ENCODE measurements around the gene GRK2.
A peak's percentile ranks its signal among the peaks of the same experiment; 100 is the strongest.

The GRK2 gene

DNA sequence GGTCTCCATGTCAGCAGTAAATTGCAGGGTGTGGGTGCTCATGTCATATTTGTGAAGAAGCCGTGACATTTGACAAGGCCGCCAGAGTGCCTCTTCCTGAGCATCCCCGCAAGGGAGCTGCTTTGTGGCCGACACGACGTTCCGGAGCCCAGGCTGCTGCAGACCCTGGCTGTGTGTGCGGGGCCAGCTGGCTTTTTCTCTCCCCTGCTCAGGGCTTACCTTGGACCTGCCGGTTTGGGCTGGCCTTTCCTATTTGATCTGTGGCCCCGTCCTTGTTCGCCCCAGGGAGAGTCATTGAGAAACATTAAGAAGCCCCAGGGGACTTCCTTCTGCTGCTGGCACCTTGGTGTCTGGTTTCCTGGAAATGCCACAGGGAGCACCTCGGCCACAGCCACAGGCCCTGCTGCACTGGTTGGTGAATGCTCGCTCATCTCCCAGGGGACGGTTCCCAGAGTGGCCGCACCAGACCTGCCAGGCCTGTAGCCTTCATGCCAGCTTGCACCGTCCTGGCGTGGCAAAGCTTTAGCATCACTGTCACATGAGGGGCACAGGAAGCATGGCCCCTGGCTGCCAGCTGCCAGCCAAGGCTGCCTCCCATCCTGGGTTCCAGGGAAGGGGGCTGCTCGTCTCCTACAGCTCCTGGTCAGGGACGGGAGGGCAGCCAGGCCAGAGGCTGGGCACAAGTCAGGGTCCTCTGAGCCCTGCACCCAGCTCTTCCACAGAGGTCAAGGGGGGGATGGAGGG is 5.4 kb downstream of the GRK2 start:
- peak; percentile 22 for DNase-seq

GRCh38 chr11:67272327-67273259 is 6.3 kb downstream of the GRK2 start:
- peak; percentile 17 for DNase-seq

- DNase-seq: peak; percentile 20
Measured at GRCh38 chr11:67273260-67273990, 7.2 kb downstream of the GRK2 start.

- peak; percentile 35 for DNase-seq
Measured at GRCh38 chr11:67274768-67275605, 8.7 kb downstream of the GRK2 start.

DNA sequence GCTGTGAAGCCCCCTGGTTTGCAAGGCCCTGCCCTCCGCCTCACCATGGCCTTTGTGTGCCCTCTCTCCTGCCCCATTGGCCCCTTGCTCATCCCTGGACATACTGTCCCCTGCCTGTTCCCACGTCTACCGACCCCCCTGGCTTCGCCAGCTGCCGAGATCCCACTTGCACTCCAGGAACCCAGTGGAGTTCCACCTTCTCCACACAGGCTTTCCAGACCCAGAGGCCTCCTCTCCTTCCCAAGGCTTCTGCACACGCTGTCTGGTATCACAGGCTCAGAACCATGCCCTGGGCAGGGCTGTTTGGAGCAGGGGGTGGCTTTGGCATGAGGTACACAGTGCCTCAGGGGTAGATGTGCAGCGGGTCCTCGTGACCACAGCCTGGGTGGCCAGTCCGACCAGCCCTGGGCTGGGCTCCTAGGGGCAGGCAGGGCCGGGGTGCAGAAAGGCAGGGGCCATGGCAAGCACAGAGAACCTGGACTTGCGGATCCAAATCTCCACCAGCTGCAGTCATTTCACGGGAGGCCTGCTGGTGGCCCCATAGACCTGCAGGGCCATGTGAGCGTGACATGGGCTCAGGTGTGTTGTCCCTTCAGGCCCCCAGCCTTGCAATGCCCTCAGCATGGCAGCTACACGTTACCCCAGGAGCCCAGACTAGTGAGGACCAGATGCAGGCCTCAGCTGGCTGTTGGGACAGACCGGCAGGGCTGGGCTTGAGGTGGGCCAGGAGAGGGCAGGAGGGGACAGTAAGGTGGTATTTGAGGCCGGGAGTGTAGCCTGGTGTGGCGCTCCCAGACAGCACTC is 9.5 kb downstream of the GRK2 start:
- peak; percentile 18 for DNase-seq

DNA sequence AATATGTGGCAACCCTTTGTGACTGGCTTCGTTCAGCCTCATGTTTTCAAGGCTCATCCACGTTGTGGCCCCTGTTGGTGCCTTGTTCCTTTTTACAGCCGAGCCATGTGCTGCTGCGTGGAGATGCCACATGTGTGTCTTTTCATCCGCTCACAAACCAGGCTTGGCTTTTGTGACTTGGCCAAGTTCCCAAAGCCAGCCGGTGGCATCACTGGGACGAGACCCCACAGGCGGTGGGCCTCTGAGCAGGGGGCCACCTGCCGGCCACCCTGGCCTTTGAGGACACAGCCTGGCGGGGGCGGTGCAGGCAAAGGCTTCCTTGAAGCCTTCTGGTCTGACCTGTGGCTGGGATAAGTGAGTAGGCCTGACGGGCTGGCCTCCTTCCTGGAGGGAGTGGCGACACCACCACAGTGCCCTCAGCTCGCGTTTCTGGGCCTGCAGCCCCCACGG is 10.5 kb downstream of the GRK2 start:
- DNase-seq: peak; percentile 74

- peak; percentile 91 for DNase-seq
Measured at GRCh38 chr11:67277231-67277961, 11.1 kb downstream of the GRK2 start.

DNA sequence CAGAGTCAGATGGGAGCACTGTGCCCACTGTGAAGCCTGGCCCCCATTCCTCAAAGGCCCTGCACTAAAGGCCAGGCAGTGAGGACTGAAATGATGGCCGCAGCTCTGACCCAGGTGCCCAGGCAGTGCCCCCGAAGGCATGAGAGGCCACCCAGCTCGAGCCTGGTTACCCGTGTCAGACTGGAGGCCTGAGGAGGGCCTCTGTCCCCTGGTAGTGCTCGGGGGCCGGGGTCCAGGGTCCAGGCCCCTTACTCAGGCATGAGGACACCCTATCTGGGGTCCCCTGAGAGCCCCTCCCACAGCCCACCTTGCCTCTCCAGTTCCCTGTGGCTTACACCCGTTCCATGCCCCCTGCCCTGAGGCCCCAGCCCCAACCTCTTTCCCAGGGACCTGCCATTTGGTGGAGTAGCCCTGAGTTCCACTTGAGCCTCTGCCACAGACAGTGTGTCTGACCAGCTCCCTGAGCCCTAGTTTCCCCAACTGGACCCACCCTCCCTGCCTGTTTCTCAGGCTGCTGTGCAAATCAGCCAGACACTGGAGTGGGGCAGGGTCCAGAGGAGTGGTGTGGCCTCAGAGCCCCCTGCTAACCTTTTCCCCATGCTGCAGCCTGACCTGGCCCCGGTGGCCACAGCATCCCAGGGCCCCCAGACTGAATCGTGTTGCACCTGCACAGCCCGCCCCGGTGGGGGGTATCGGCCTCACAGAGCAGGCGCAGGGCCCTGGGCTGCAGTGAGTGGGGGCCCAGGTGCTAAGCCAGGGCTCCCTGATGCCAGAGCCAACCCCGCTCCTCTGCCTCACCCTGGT is 12.1 kb downstream of the GRK2 start:
- DNase-seq: peak; percentile 11

DNA sequence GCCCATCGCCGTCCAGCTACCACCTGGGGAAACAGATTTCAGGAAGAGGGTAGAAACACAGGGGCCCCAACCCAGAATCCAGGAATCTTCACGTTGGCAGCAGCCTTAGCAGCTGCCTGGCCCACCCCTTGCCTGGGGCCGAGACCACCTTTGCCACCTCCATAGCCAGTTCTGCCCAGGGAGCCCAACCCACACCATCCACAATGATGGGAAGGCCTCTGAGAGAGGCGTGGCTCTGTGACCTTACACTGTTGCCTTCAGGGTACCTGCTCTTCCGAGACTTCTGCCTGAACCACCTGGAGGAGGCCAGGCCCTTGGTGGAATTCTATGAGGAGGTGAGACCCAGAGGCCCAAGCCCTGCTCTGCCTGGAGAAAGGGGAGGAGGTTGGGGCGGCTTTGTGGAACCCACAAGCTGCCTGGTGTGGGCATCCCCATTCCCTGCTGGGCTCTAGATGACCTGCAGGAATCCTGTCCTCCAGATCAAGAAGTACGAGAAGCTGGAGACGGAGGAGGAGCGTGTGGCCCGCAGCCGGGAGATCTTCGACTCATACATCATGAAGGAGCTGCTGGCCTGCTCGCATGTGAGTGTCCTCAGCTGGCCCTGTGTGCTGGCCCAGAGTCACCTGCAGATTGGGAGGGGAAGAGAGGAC is 12.8 kb downstream of the GRK2 start:
- no peak for DNase-seq

- DNase-seq: peak; percentile 15
Measured at GRCh38 chr11:67279589-67280340, 13.5 kb downstream of the GRK2 start.

DNA sequence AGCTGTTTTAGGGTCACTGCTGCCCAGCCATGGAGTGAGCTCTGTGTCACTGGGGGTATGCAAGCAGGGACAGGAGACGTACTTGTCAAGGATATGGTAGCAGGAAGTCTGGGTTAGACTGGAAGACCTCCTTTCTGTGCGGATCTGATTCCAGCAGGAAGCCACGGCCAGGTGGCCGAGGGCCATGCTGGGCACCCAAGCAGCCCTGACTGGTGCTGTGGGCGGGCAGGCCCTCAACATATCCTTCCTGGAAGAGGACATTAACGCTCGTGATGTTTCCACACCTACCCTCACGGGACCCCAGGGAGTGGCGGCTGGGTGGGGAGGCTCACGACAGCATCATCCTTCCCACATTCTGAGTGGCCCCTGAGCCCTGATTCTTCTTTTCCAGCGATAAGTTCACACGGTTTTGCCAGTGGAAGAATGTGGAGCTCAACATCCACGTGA is 14.1 kb downstream of the GRK2 start:
- peak; percentile 15 for DNase-seq

DNA sequence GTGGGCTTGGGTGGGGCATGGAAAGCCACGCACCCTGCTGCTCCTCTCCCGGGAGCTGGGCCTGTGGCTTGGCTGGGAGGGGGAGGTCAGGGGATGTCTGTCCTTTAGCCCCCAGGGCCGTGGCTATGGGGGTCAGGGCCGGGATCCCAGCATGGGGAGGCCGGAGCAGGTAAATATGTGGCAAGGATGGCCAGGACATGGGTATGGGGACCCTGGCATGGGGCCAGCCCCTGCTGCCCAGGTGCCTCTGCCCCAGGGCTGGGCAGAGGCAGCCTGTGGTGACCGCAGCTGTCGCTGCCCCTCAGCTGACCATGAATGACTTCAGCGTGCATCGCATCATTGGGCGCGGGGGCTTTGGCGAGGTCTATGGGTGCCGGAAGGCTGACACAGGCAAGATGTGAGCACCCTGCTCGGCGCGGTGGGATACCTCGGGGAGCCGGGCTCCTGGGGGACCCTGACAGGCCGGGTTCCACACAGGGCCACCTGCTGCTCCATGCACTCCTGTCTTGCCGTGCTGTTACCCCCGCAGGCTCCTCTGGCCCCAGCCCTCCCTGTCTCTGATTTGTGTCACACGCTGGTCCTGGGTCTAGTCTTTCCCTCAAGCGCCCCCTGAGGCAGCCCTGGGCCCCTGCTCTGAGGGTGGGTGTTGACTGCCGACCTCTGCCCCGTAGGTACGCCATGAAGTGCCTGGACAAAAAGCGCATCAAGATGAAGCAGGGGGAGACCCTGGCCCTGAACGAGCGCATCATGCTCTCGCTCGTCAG is 14.7 kb downstream of the GRK2 start:
- peak; percentile 15 for DNase-seq

GRCh38 chr11:67281552-67282150 is 15.4 kb downstream of the GRK2 start:
- DNase-seq: peak; percentile 13

DNA sequence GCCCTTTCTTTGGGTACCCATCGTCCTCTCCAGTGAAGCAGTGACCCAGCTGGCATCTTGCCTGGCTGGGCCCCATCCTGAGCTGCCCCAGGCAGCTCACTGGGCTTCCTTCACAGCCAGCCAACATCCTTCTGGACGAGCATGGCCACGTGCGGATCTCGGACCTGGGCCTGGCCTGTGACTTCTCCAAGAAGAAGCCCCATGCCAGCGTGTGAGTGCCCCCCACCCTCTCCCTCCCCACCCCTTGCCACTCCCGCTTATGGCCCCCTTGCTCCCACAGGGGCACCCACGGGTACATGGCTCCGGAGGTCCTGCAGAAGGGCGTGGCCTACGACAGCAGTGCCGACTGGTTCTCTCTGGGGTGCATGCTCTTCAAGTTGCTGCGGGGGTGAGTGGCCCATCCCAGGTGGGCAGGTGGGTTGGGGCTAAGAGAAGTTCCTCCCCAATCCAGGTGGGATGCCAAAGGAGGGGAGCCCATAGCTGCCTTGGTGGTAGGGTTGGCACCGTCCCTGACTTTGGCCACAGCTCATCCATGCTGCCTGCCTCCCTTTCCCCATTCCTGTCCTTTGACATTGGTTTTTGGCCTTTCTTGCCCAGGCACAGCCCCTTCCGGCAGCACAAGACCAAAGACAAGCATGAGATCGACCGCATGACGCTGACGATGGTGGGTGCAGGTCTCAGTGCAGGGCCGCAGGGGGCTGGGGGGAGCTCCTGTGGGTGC is 16.0 kb downstream of the GRK2 start:
- DNase-seq: peak; percentile 20

- peak; percentile 11 for DNase-seq
Measured at GRCh38 chr11:67282876-67283371, 16.7 kb downstream of the GRK2 start.

GRCh38 chr11:67283481-67283963 is 17.2 kb downstream of the GRK2 start:
- DNase-seq: peak; percentile 14

Measured in right hindlimb (tissue), 1 donor.